Ovary (tissue), 3 donors: ENCODE data around the gene GALNT10.

Source experiments
- EP300 ChIP-seq: sonication (generic); formaldehyde crosslinking; IDR thresholded peaks from one replicate; pipeline ENCODE4 v1.6.1; 2017; ENCODE audit warnings: antibody characterized with exemption
- POLR2A ChIP-seq: fragments of 450-650 bp; IDR thresholded peaks from one replicate; pipeline ENCODE4 v1.6.1; 2017; ENCODE audit warnings: antibody characterized with exemption, mild to moderate bottlenecking, moderate library complexity
- TF ChIP-seq, protein P1 (sequence below), 3 donors: fragments of 450-650 bp in 2 of 3; fragments of 200-600 bp in 1 of 3; IDR thresholded peaks; one replicate each; pipeline versions ENCODE4 v1.5.1 to v1.8.0; 2016 to 2022; ENCODE audit warnings: antibody characterized with exemption in 3 of 3, mild to moderate bottlenecking in 1 of 3
- donor health status: DM: no; HTN: no; CAD: no.

DNA sequence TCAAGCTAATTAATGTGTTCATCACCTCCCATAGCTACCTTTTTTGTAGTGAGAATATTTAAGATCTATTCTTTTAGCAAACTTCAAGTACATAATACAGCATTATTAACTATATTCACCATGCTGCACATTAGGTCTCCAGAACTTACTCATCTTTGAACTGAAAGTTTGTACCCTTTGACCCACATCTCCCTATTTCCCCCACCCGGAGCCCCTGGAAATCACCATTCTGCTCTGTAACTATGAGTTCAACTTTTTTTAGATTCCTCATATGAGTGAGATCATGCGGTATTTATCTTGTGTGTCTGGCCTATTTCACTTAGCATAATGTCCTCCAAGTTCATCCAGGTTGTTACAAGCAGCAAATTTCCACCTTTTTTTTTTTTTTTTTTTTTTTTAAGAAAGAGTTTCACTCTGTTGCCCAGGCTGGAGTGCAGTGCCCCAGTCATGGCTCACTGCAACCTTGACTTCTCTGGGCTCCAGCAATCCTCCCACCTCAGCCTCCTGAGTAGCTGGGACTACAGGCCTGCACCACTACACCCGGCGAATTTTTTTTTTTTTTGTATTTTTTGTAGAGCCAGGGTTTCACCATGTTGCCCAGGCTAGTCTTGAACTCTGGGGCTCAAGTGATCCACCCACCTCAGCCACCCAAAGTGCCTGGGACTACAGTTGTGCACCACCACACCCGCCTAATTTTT lies 154.9 kb downstream of the GALNT10 start:
- TF ChIP-seq, protein P1, sequence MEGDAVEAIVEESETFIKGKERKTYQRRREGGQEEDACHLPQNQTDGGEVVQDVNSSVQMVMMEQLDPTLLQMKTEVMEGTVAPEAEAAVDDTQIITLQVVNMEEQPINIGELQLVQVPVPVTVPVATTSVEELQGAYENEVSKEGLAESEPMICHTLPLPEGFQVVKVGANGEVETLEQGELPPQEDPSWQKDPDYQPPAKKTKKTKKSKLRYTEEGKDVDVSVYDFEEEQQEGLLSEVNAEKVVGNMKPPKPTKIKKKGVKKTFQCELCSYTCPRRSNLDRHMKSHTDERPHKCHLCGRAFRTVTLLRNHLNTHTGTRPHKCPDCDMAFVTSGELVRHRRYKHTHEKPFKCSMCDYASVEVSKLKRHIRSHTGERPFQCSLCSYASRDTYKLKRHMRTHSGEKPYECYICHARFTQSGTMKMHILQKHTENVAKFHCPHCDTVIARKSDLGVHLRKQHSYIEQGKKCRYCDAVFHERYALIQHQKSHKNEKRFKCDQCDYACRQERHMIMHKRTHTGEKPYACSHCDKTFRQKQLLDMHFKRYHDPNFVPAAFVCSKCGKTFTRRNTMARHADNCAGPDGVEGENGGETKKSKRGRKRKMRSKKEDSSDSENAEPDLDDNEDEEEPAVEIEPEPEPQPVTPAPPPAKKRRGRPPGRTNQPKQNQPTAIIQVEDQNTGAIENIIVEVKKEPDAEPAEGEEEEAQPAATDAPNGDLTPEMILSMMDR (IDR thresholded peaks at IDR 0.05) = no peak
- TF ChIP-seq POLR2A (no peak), EP300 (no peak)
